ENCODE results near the gene CFI. TPM values are rescaled to one million over a fixed set of nuclear protein-coding genes. Genes with fewer than 3 reads are reported as not detected.

Gene CFI
- total and polyA plus RNA-seq, 2 of the 4 experiments (the other 2 are of a cell fraction) = 0.12 to 0.18 TPM

GRCh38 chr4:109699553-109700225, 102.1 kb downstream of the CFI start (continued):
- TF ChIP-seq USF2 (IDR thresholded peaks at IDR 0.05; ENCODE audit: low read depth, low read length) = no peak
- no peak for TF ChIP-seq FOS (IDR thresholded peaks at IDR 0.05; ENCODE audit: low read depth, low read length)
- no peak for TF ChIP-seq NFE2L2 (IDR thresholded peaks at IDR 0.05; ENCODE audit: low read depth, low read length)
- no peak for TF ChIP-seq RCOR1 (IDR thresholded peaks at IDR 0.05; ENCODE audit: insufficient replicate concordance, low read length)
- TF ChIP-seq POLR2A (IDR thresholded peaks at IDR 0.05; ENCODE audit: low read depth, low read length) = no peak

GRCh38 chr4:109698656-109699055, 103.1 kb downstream of the CFI start:
- Histone ChIP-seq H3K9me3 (ENCODE audit: control insufficient read depth, insufficient read depth, low read length) (no peaks in the 10 kb centered on the region), H2AK9ac (replicated peaks; ENCODE audit: low read depth, low read length, poor library complexity) (no peak overlapping the region), H3K27ac (ENCODE audit: insufficient read depth, low read length) (no peak overlapping the region), H3K9me1 (ENCODE audit: insufficient read depth, low read length) (peaks cover 18% of the 10 kb centered on the region; the same call in 1 of the 2 replicates), H2BK120ac (ENCODE audit: low read depth, low read length) (no peak overlapping the region), H2AK5ac (ENCODE audit: low read depth, low read length) (no peak overlapping the region), H3K4me3 (ENCODE audit: insufficient read depth, low read depth, low read length) (no peak overlapping the region), H3K18ac (ENCODE audit: low read depth, low read length) (no peak overlapping the region), H3K79me1 (ENCODE audit: low read depth in 1 of 2, low read length in 2 of 2) (peaks cover 38 to 44% of the 10 kb centered on the region in 2 experiments), H2AFZ (replicated peaks; ENCODE audit: low read length, poor library complexity) (no peak overlapping the region), H3K4ac (ENCODE audit: low read depth, low read length) (no peak overlapping the region), H2BK5ac (ENCODE audit: low read depth, low read length, poor library complexity, severe bottlenecking) (no peak overlapping the region), H3K9ac (ENCODE audit: low read depth, low read length) (no peak overlapping the region), H4K20me1 (ENCODE audit: insufficient read depth, low read length) (peaks cover 3% of the 10 kb centered on the region), H2BK15ac (ENCODE audit: low read depth, low read length) (no peak overlapping the region), H3K23ac (ENCODE audit: low read depth, low read length) (no peak overlapping the region), H3K27me3 (ENCODE audit: control insufficient read depth, insufficient read depth, low read length) (no peaks in the 10 kb centered on the region), H2BK20ac (ENCODE audit: low read depth, low read length) (no peak overlapping the region), H3K36me3 (ENCODE audit: control insufficient read depth, insufficient read depth, low read length) (peaks cover 17% of the 10 kb centered on the region; the same call in 1 of the 2 replicates), H4K8ac (ENCODE audit: low read depth in 2 of 2, low read length in 2 of 2) (no peak overlapping the region), H3K4me1 (ENCODE audit: control insufficient read depth, insufficient read depth, low read length) (peaks cover 7% of the 10 kb centered on the region), H3K14ac (replicated peaks; ENCODE audit: low read depth, low read length) (no peak overlapping the region), H4K5ac (ENCODE audit: low read depth, low read length) (no peak overlapping the region), H3K4me2 (ENCODE audit: low read depth, low read length) (no peak overlapping the region), H4K91ac (ENCODE audit: insufficient read depth, low read depth, low read length) (no peak overlapping the region), H3K56ac (ENCODE audit: extremely low read depth, insufficient read depth, low read length) (no peak overlapping the region)
- BruUV-seq (replicated peaks) = no TSS peak
- WGBS, 2 experiments (ENCODE audit: extremely low coverage in 2 of 2, insufficient read length in 1 of 2) = no CpG with 5 or more reads among the region's 1 CpG
- no peak for DNase-seq
- dilution Hi-C loops (cut with HindIII; ENCODE audit: low sequenced_read_pairs, unreplicated experiment) = no loop called here
- ChIA-PET CTCF (no interaction called here), POLR2A (ENCODE audit: unreplicated experiment) (no interaction called here)
- ATAC-seq (ENCODE audit: low read depth) = no peak
- in situ Hi-C loops (cut with MboI; ENCODE audit: low sequenced_read_pairs) = no loop called here
- TF ChIP-seq RAD21 (IDR thresholded peaks at IDR 0.05; ENCODE audit: low read length) = no peak
- no peak for TF ChIP-seq RCOR1 (IDR thresholded peaks at IDR 0.05; ENCODE audit: insufficient replicate concordance, low read length)
- TF ChIP-seq BHLHE40 (IDR thresholded peaks at IDR 0.05; ENCODE audit: low read depth, low read length) = no peak
- TF ChIP-seq FOS (IDR thresholded peaks at IDR 0.05; ENCODE audit: low read depth, low read length) = no peak
- no peak for TF ChIP-seq POLR2A (IDR thresholded peaks at IDR 0.05; ENCODE audit: low read depth, low read length)
- TF ChIP-seq CEBPB (IDR thresholded peaks at IDR 0.05; ENCODE audit: low read depth, low read length) = no peak
- intact Hi-C loops (cut with micrococcal nuclease) = no loop called here
